ENCODE measurements around the gene DRG2. TPM values are rescaled to one million over a fixed set of nuclear protein-coding genes. Genes with fewer than 3 reads are reported as not detected.
A peak's percentile ranks its signal among the peaks of the same experiment; 100 is the strongest.

Gene DRG2
- total and polyA plus RNA-seq, 9 of the 15 experiments (the other 6 are each of a cell fraction or from before 2014, with no cell fraction given): 6.6 to 36.7 (median 26.1) TPM

DNA sequence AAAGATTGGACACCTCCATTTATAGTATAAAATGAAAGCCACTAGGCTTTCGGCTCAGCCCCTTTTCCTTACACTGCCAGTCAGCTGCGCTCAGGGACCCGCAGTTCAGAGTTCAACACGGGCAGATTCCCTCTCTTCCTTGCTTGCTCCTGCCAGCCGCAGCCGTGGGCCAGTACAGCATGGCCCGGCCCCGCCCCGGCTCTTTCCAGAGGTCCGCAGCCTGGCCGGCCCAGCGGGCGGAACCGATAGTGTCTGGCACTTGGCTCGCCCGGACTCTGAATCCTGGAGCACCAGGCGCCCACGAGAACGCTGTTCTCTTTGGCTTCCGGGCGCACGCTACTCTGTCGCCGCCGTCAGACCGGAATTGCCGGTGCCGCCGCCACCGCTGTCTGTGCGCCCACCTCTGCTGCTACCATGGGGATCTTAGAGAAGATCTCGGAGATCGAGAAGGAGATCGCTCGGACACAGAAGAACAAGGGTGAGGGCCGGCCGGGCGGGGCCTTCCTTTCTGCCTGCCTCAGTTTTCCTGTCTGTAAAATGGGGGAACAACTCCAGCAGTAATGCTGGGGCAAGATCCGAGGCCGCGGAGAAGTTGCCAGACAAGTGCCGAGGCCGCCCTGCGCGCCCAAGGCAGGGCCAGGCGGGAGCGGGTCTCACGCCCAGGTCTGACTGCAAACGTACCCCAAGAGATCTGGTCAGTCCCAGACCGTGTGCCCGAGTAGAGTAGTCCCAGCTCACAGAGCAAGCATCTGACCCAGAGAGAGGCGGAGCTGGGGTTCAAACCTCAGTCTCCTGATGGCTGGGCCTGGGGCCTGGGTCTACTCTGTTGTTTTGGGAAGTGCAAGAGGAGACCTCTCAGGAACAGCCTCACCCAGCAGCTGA, at the start of gene DRG2 (continued):
- peak in 1 of 2 experiments; percentile 74 for TF ChIP-seq E2F6 (IDR thresholded peaks at IDR 0.05; ENCODE audit: borderline replicate concordance in 1 of 2, extremely low read depth in 1 of 2, insufficient read depth in 1 of 2, insufficient read length in 1 of 2, low read depth in 1 of 2, low read length in 1 of 2, poor library complexity in 1 of 2, severe bottlenecking in 1 of 2)
- TF ChIP-seq KLF1 (tag; IDR thresholded peaks at IDR 0.05): 0 out of 2 replicates have a peak, but pooled peaks have one; percentile 29
- no peak for TF ChIP-seq GTF2B (IDR thresholded peaks at IDR 0.05; ENCODE audit: extremely low read depth, insufficient read length)
- TF ChIP-seq, protein P1, sequence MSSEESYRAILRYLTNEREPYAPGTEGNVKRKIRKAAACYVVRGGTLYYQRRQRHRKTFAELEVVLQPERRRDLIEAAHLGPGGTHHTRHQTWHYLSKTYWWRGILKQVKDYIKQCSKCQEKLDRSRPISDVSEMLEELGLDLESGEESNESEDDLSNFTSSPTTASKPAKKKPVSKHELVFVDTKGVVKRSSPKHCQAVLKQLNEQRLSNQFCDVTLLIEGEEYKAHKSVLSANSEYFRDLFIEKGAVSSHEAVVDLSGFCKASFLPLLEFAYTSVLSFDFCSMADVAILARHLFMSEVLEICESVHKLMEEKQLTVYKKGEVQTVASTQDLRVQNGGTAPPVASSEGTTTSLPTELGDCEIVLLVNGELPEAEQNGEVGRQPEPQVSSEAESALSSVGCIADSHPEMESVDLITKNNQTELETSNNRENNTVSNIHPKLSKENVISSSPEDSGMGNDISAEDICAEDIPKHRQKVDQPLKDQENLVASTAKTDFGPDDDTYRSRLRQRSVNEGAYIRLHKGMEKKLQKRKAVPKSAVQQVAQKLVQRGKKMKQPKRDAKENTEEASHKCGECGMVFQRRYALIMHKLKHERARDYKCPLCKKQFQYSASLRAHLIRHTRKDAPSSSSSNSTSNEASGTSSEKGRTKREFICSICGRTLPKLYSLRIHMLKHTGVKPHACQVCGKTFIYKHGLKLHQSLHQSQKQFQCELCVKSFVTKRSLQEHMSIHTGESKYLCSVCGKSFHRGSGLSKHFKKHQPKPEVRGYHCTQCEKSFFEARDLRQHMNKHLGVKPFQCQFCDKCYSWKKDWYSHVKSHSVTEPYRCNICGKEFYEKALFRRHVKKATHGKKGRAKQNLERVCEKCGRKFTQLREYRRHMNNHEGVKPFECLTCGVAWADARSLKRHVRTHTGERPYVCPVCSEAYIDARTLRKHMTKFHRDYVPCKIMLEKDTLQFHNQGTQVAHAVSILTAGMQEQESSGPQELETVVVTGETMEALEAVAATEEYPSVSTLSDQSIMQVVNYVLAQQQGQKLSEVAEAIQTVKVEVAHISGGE (CRISPR knock-in tag; IDR thresholded peaks at IDR 0.05): peak; percentile 97 to 100 (median 100)
- peak; percentile 52; the same call in 1 of the 2 replicates for TF ChIP-seq KLF6 (CRISPR knock-in tag; IDR thresholded peaks at IDR 0.05; ENCODE audit: borderline replicate concordance)
- no peak for TF ChIP-seq FUS (optimal IDR thresholded peaks at IDR 0.05; ENCODE audit: low read depth, low read length)
- TF ChIP-seq ZNF311 (CRISPR knock-in tag; IDR thresholded peaks at IDR 0.05): no peak
- TF ChIP-seq CHD2 (IDR thresholded peaks at IDR 0.05; ENCODE audit: low read depth, low read length): no peak; the same call in 1 of the 2 replicates
- peak; percentile 67; the same call in 1 of the 2 replicates for TF ChIP-seq ZBTB7A (IDR thresholded peaks at IDR 0.05; ENCODE audit: borderline replicate concordance, control insufficient read depth, low read depth, low read length)
- no peak for TF ChIP-seq ZNF717 (CRISPR knock-in tag; IDR thresholded peaks at IDR 0.05)
- TF ChIP-seq EGR1 (conservative IDR thresholded peaks at IDR 0.05): peak; percentile 76
- peak; percentile 96 to 98 for TF ChIP-seq KDM1A (IDR thresholded peaks at IDR 0.05)
- TF ChIP-seq ATF4 (CRISPR knock-in tag; IDR thresholded peaks at IDR 0.05): no peak
- peak; percentile 72 for TF ChIP-seq SIN3B (IDR thresholded peaks at IDR 0.05; ENCODE audit: low read depth)
- TF ChIP-seq, protein P2, sequence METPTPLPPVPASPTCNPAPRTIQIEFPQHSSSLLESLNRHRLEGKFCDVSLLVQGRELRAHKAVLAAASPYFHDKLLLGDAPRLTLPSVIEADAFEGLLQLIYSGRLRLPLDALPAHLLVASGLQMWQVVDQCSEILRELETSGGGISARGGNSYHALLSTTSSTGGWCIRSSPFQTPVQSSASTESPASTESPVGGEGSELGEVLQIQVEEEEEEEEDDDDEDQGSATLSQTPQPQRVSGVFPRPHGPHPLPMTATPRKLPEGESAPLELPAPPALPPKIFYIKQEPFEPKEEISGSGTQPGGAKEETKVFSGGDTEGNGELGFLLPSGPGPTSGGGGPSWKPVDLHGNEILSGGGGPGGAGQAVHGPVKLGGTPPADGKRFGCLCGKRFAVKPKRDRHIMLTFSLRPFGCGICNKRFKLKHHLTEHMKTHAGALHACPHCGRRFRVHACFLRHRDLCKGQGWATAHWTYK (CRISPR knock-in tag; IDR thresholded peaks at IDR 0.05): no peak
